HUDEP-2 (cell line): Measurements from ENCODE around the gene ERC2.

Source experiments
- DNase-seq, 76 experiments: peaks; one replicate each; lab custom pipeline; 2025; ENCODE audit not compliant: unreplicated experiment in 76 of 76; lab: John Stamatoyannopoulos, UW

ERC2 gene

DNA sequence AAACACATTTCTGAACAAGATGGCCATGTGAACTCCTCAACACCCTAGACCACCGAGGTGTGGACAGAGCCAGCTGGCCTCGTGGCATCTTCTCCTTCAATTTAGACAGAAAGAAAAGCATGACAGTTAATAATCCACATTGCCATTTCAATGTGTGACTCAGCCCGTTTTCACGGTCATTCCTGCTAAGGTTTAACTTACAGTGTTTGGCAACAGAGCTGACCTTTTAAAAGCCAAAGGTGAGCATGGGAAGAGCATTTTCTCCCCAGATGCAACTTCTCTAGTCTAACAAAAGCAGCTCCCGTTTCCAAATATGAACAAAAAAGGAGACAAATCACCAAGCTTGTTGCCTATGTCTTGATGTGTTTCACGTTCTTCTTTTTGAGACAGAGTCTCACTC lies 563.6 kb downstream of the ERC2 start:
- no peak for DNase-seq

DNA sequence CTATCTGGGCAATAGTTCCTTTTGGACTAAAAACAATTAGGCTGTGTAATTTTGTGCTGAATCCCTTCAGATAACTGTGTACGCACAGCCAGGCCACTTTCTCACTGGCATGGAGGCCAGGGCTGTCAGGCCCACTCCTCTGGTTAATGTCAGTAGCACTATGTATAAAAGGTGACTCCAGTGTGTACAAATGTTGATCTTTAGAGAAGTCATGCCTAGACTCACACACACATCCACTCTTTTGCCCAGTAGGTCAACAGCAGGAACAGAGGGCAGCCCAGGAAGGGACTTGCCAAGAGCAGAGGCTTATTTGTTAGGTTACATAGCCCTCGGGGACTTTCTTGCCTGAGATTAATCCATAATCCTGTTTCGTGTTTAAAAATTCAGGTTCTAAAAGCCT lies 564.6 kb downstream of the ERC2 start:
- DNase-seq, result no peak

DNA sequence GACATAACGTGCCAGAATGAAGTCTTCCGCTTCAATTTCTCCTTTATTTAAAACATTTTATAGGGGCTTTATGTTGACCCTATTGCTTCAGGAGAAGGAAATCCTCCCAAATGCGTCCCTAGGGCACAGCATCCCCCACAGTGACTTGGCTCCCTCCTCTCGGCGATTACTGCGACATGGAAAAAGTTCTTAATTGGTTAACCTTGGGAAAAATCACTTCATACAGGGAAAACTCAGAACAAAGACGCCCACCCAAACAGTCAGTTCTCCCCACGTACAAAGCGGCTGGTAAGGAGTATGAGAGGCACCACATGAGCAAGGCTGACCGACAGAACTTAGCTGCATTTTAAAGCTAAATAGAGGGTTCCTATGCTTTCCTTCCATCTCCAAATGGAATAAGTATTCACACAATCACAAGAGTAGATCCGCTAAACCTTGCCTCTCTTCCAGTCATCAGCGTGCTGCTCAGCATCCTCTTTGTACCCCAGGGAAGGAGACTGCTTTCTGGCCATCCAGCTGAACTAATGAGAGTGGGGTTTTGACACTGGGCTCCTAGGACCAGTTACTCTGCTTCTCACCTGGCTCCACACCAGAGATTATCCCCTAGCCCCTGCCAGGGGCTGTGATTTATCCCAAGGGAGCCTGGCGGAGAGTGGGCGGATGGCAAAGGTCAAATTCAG lies 565.9 kb downstream of the ERC2 start:
- DNase-seq, result no peak

DNA sequence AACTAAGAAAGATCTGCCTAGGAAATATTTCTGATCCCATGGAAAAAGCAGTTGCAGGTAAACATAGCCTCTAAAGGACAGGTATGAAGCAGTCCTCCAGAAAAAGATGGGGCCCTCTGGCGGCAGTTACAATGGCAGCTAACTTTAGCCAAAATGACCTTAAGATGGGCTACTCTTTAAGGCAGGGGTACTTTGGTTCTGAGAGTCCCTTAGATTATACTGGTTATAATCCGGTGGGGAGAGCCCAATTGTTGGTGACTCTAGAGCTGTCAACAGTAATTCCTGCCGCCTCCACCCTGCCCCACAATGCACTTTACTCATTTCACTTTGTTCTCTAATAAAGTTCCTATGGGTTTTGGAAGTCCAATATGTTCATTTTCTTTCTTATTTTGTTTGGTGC lies 568.4 kb downstream of the ERC2 start:
- no peak for DNase-seq

GRCh38 chr3:55897573-55898224 lies 570.6 kb downstream of the ERC2 start:
- DNase-seq, result no peak

DNA sequence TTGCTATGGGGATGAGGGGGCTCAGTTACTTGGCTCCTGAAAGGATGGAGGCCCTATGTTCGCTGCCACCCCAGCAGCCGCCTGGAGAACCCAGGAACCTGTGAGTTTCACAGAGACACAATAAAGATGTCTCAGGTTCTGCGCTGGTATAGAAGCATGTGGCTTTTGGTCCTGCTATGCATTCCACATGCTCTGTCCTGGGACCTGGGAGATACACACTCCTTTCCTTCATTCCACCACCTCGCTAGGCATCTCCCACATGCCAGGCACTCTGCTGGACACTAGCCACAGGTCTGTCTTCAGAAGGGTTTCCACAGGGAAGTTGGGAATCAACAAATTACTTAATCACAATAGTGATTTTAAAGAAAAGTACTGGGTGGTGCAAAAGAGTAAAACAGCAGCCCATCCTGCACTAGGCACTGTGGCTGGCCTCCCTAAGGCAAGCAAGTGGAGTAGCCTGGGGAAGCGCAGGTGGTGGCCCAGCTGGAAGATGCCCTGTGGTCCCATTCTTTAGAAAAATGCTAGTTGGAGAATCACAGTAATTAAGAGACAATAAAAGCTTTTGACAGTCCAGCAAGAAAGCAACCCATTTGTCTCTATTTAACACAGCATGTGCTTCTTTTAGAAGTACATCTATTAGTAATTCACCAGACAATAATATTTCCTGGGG lies 572.2 kb downstream of the ERC2 start:
- DNase-seq, result no peak

DNA sequence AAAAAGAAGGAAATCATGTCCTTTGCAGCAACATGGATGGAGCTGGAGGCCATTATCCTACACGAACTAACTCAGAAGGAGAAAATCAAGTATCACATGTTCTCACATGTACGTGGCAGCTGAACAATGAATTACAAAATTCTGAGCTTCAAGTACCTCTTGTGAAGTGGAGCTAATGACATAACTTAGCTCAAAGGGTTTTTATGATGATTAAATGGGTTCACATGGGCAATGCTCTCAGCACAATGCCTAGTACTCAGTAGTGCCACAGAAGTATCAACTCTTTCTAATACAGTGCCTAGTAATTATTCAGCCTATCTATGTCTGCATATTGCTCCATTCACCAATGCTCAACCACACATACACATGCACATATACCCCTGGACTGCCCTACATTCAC lies 573.7 kb downstream of the ERC2 start:
- DNase-seq, result no peak

DNA sequence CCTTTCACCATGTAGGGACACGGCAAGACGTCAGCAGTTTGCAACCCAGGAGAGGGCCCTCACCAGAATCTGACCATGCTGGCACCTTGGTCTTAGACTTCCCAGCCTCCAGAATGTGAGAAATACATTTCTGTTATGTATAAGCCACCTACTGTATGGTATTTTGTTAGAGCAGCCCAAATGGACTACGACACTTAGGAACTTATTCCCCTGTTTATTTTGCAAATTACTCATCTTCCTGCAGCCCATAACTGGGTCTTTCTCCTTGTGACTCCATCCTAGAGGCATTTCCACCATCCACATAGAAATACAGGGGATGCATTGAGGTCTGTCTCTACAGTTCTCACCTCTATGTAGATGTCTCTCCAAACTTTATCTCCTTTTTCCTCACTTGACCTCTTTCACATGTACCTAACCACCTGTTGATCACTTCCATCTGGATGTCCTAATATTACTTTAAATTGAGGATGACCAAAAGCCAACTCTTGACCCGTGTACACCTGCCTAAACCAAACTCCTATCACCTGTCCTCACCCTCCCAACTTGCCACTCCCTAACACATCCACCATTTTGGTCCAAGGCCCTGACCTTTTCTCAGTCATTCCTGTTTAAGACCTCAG lies 575.1 kb downstream of the ERC2 start:
- no peak for DNase-seq

GRCh38 chr3:55891106-55891505 lies 577.2 kb downstream of the ERC2 start:
- no peak for DNase-seq

DNA sequence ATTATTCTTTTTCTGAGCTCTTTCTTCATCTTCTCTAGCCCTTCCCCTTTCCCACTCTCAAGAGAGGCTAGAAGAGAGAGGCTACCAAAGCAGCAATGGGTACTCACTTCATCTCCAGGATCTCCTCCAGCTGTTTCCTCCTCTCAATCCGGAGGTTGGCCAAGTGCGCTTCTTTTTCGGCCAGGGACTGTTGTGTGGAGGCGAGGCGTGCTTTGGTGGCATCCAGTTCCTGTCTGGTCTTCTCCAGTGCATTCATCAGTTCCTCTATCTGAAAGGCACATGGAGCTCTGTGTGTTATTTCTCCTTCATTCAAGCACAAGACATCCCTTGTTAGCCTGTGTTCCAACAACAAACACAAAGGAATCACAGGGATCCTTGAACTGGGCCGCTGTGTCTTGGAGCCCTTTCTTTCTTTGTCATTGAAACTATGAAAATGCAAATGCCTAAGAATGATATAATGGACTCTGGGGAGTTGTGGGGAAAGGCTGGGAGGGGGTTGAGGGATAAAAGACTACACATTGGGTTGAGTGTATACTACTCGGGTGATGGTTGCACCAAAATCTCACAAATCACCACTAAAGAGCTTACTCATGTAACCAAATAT lies 579.9 kb downstream of the ERC2 start:
- no peak for DNase-seq

DNA sequence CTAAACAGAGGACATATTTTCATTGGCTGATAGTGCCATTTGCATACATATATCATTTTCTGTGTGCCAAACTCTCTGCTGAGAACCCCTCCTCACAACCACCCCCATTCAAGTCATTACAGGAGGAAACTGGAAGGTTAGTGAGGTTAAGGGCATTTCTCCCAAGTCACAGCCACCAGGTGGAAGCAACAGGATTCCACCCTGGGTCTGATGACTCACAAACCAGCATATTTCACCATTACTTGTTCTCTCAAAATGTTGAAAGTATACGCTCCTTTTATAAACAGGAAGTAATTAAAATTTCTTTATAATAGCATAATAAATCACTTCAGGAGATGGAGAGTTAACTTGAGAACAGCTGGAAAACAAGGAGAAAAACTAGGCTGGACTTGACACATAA lies 582.5 kb downstream of the ERC2 start:
- DNase-seq, result no peak

GRCh38 chr3:55884491-55885285 lies 583.6 kb downstream of the ERC2 start:
- DNase-seq, result no peak

DNA sequence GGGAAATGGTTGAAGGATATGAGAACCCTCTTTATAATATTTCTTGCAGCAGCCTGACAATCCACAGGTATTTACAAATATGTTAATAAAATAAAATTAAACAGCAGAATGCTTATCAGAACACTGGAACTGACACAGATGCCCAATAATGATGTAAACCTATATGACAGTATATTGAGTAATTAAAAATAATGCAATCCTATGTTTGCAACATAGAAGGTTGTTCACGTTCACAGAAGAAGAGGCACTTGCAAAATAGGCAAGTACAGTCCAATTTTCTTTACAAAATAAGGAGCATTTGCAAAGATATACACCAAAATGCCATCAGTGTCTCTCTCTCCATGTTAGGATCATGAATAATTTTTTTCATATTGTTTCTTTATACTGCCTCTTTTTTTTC lies 584.2 kb downstream of the ERC2 start:
- no peak for DNase-seq

DNA sequence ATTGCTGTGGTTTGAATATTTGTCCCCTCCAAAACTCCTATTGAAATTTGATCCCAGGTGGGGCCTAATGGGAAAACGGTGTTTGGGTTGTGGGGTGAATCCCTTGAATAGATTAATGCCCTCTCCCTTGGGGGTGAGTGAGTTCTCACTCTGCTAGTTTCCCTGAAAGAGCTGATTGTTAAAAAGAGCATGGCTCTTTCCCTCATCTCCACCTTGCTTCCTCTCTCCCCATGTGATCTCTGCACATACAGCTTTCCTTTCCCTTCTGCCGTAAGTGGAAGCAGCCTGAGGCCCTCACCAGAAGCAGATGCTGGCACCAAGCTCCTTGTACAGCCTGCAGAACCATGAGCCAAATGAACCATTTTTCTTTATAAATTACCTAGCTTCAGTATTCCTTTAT lies 586.3 kb downstream of the ERC2 start:
- DNase-seq, result no peak

- DNase-seq, result no peak
These were observed 587.9 kb downstream of the ERC2 start for GRCh38 chr3:55880357-55880756.

DNA sequence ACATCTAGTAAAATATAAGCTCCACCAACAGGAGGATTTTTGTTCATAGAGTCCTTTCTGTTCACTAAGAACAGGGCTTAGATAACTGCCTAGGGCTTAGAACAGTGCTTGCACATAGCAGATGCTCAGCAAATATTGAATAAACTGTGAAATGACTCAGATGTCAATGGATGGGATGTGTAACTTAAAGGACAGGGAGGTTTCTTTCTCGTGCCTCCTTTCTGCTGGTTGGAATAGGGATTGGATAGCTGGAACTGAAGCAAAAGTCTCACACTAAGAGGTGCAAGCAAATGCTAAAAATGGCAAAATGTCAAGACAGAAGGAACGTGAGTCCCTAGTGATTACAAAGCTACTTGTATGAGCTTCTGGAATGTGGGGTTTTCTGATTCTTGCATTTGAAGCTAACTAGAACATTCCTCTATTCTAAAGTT lies 588.4 kb downstream of the ERC2 start:
- DNase-seq, result no peak

- DNase-seq, result peak in 2 of 76 experiments; percentile 2 to 3
These were observed 590.6 kb downstream of the ERC2 start for GRCh38 chr3:55877703-55878102.

GRCh38 chr3:55876560-55876959 lies 591.7 kb downstream of the ERC2 start:
- DNase-seq, result no peak

DNA sequence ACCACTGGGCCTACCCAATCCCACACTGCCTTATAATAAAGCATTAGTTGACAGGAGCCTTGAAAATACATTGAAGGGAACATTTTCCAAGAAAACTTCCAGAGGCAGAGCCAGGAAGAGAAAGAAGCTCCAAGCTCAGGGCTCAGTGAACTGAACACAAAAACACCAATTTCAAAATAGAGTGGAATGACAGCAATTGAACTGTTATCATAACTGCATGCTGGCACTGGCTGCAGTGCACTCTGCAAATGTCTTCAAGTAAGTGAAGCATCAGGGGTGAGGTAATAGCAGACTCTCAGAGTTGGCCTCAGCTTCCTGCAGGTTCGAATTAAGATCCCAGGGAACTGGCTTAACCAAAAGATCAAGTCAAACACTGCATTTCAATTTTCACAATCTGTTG lies 593.2 kb downstream of the ERC2 start:
- DNase-seq, result no peak

- no peak for DNase-seq
These were observed 594.6 kb downstream of the ERC2 start for GRCh38 chr3:55873523-55874254.
